HL-60 (cell line): ENCODE data around the gene COL18A1. TPM values are rescaled to one million over a fixed set of nuclear protein-coding genes. Genes with fewer than 3 reads are reported as not detected.

Experiments
- DNase-seq, 2 experiments: peaks; one replicate each; pipeline ENCODE4 v3.0.0-alpha.2; 2010 to 2020; ENCODE audit warnings: low read depth in 1 of 2, low spot score in 1 of 2
- H3K27ac ChIP-seq: fragments of 250-450 bp; sonication (Bioruptor Pico); replicated peaks from 2 replicates; pipeline ENCODE4 v1.5.1; 2020; ENCODE audit warnings: mild to moderate bottlenecking, moderate library complexity
- H3K27me3 ChIP-seq: fragments of 250-450 bp; sonication (Bioruptor Pico); 2 replicates; pipeline ENCODE4 v1.5.1; 2021; ENCODE audit warnings: mild to moderate bottlenecking, moderate library complexity; ENCODE audit not compliant: insufficient read depth, poor library complexity, severe bottlenecking
- H3K4me3 ChIP-seq: replicated peaks from 2 replicates; pipeline ENCODE4 v1.5.1; 2011; ENCODE audit warnings: mild to moderate bottlenecking, control low read depth, low read length; ENCODE audit not compliant: insufficient read depth
- GABPA ChIP-seq: IDR thresholded peaks from 2 replicates; pipeline ENCODE4 v1.6.1; 2012; ENCODE audit warnings: low read depth
- POLR2AphosphoS5 ChIP-seq: IDR thresholded peaks from 2 replicates; pipeline ENCODE4 v1.6.1; 2012; ENCODE audit warnings: low read depth
- SPI1 ChIP-seq: IDR thresholded peaks from 2 replicates; pipeline ENCODE4 v1.6.1; 2012; ENCODE audit warnings: low read depth, mild to moderate bottlenecking, borderline replicate concordance
- microRNA-seq: library from miRNA; unstranded; fragments of <30 nt; microRNA quantifications from one replicate; pipeline ENCODE4, GENCODE V29; 2018
- TF ChIP-seq, protein P1 (sequence below): IDR thresholded peaks from one replicate; pipeline ENCODE4 v1.5.1; 2011; ENCODE audit warnings: low read length, control low read depth, inconsistent platforms; ENCODE audit not compliant: insufficient read depth
- TF ChIP-seq, protein P2 (sequence below): IDR thresholded peaks from 2 replicates; pipeline ENCODE4 v1.6.1; 2012; ENCODE audit warnings: low read depth; ENCODE audit not compliant: insufficient replicate concordance

The COL18A1 gene

DNA sequence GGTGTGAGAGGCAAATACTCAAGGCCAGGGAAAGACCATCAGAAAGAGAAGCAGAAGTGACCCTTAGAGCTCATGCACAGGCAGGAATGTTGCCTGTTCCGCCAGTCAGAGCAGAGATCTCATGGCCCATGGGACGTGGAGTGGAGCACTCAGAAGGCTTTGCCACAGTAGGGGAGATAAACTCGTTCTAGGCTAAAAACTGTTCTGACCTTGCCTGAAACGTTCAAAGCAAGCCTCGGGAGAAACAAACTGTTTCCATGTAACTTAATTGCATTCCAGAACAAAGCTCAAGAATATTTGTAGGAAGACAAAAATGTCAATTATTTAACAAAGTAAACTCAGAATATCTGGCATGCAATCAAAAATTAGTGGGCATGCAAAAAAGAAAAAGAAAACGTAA is 158.0 kb downstream of the COL18A1 start:
- TF ChIP-seq SPI1 (no peak), POLR2AphosphoS5 (no peak), GABPA (no peak)
- TF ChIP-seq, protein P1, sequence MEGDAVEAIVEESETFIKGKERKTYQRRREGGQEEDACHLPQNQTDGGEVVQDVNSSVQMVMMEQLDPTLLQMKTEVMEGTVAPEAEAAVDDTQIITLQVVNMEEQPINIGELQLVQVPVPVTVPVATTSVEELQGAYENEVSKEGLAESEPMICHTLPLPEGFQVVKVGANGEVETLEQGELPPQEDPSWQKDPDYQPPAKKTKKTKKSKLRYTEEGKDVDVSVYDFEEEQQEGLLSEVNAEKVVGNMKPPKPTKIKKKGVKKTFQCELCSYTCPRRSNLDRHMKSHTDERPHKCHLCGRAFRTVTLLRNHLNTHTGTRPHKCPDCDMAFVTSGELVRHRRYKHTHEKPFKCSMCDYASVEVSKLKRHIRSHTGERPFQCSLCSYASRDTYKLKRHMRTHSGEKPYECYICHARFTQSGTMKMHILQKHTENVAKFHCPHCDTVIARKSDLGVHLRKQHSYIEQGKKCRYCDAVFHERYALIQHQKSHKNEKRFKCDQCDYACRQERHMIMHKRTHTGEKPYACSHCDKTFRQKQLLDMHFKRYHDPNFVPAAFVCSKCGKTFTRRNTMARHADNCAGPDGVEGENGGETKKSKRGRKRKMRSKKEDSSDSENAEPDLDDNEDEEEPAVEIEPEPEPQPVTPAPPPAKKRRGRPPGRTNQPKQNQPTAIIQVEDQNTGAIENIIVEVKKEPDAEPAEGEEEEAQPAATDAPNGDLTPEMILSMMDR, result no peak
- TF ChIP-seq, protein P2, sequence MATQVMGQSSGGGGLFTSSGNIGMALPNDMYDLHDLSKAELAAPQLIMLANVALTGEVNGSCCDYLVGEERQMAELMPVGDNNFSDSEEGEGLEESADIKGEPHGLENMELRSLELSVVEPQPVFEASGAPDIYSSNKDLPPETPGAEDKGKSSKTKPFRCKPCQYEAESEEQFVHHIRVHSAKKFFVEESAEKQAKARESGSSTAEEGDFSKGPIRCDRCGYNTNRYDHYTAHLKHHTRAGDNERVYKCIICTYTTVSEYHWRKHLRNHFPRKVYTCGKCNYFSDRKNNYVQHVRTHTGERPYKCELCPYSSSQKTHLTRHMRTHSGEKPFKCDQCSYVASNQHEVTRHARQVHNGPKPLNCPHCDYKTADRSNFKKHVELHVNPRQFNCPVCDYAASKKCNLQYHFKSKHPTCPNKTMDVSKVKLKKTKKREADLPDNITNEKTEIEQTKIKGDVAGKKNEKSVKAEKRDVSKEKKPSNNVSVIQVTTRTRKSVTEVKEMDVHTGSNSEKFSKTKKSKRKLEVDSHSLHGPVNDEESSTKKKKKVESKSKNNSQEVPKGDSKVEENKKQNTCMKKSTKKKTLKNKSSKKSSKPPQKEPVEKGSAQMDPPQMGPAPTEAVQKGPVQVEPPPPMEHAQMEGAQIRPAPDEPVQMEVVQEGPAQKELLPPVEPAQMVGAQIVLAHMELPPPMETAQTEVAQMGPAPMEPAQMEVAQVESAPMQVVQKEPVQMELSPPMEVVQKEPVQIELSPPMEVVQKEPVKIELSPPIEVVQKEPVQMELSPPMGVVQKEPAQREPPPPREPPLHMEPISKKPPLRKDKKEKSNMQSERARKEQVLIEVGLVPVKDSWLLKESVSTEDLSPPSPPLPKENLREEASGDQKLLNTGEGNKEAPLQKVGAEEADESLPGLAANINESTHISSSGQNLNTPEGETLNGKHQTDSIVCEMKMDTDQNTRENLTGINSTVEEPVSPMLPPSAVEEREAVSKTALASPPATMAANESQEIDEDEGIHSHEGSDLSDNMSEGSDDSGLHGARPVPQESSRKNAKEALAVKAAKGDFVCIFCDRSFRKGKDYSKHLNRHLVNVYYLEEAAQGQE, result no peak
- H3K27me3 ChIP-seq, result peaks cover 15% of the 10 kb centered on the region
- H3K27ac ChIP-seq, result no peak overlapping the region
- DNase-seq, result no peak
- H3K4me3 ChIP-seq, result no peak overlapping the region

Small RNA genes within 50 kb of the gene (microRNA-seq; reads per million reads assigned to microRNA genes)
- not detected for gene MIR6815
